Activated CD4-positive, CD25-positive, alpha-beta regulatory T cell treated with anti-CD3 and anti-CD28 coated beads, Interleukin-2, amount 50 U/mL, for 72 hours (primary cell): Measurements from ENCODE around the gene TCEAL8.

Source experiments
- DNase-seq: peaks from one replicate; pipeline ENCODE4 v3.0.0; 2021

The TCEAL8 gene

GRCh38 chrX:103212749-103213457, 42.1 kb downstream of the TCEAL8 start:
- DNase-seq, result no peak

GRCh38 chrX:103211012-103211715, 43.8 kb downstream of the TCEAL8 start:
- no peak for DNase-seq

- no peak for DNase-seq
These were observed 44.9 kb downstream of the TCEAL8 start for GRCh38 chrX:103210056-103210455.
